ENCODE data around the gene SOHLH1.

SOHLH1 gene

DNA sequence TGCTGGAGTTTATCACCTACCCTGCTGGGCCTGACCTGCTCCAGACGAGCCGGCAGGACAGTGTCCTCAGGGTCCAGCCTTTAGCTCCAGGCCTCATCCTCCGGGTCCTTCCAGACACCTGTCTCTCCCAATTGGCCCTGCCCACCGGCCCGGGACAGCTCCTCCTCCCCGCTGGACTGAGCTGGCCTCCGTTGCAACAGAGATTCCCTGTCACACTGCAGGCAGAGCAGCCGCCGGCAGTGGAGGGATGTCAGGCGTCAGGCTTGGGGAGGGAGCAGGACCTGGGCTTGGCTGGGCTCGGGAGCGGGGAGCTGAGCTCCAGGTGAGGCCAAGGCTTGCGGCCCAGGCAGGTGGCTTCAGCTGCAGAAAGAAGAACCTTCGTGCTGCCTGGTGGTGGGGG, 4.4 kb upstream of the SOHLH1 start:
- no peak for DNase-seq (ENCODE audit: low read depth)

GRCh38 chr9:135701959-135702721, 2.9 kb upstream of the SOHLH1 start, which contains the start of gene KCNT1:
TSS of gene KCNT1 (plus strand) at chr9:135702185. CDS start at chr9:135702259, 74 bp downstream.
- peak; percentile 35 for DNase-seq (ENCODE audit: low read depth)

DNA sequence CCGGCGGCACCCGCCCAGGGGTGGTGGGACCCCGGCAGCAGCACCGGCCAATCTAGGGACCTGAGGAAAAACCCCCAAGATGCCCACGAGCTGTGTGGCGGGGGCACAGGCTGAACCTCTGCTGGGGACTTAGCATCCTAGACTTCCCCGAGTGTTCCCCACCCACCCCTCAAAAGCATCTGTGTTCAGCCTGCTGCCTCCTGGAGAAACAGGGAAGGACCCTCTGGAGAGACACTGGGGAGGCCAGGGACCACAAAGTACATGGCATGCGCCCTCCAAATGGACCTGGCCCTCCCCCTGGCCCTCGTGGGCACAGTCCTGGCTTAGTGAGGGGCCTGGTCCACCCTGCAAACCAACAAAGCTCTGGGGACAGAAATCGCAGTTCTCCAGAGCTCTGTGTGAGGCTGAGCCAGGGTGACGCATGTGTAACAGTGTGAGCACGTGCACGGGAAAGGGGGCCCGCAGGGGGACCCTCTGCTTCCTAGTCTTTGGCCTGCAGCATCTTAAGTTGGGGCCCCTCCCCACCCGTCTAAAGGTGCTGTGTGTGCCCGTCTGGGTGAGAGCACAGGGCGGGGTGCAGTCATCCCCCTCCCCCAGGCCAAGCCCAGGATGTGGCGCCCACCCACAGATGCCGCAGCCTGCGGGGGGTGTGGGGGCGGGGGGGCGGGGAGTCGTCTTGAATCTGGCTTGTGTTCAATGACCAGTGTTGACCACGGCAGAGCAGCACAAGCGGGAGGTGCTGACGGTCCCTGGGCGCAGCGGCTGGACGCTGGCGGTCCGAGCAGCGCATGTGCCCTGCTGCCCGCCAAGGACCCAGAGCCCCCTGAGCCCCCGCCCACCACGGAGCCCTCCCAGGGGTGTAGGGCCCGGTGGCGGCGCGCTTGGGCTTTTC, 2.0 kb upstream of the SOHLH1 start:
- DNase-seq (ENCODE audit: low read depth), result peak; percentile 19

DNA sequence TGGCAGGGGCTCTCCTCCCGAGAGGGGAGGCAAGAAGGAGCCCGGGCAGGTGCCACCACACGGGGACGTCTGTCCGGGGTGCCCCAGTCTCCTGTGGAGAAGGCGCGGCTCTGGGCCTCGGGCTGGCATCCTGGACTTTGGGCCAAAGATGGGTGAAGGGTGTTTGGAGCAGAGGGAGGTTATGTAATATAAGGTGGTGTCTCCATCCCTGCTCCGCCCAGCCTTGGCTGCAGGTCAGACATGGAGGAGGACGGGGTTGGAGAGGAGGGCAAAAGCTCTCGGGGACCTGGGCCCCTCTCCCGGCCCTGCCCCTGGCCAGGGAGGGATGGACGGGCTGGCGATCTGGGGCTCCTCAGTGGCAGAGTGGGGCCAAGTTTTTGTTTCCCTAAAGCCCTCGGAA, 1.2 kb upstream of the SOHLH1 start:
- DNase-seq (ENCODE audit: low read depth), result no peak

DNA sequence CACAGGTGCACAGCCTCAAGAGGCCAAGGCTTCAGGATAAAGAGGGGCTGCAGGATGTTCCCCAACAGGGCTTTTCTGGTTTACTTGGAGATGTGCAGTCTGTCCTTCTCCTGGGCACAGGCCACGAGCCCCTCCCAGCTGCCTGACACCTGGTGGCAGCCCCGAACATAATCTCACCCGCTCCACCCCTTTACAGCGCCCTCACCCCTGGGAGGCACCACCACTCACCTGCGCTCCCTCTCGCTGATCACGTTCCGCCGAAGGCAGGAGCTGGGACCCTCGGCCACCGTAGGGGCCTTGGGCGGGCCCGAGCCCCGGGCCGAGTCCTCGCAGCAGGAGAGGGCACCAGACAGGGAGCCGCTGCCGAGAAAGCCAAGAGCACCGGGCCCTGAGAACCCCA, 514 bp downstream of the SOHLH1 start:
- no peak for DNase-seq (ENCODE audit: low read depth)

DNA sequence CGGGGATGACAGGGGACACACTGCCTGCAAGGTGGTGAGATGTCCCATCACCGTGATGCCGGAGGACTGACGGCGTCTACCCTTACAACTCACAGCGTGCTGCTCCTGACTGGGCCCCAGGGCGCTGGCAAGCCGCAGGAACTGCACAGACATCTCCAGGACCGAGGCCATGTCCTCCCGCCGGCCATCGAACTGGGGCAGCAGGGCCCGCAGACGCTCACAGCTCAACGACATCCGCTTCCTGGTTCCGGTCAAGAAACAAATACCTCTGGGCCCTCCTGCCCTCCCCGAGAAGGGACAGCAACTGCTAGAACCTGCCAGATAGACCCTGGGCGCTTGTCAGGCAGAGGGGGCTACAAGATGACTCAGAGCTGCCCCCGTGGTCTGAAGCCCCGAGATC, 1.0 kb downstream of the SOHLH1 start:
- no peak for DNase-seq (ENCODE audit: low read depth)

DNA sequence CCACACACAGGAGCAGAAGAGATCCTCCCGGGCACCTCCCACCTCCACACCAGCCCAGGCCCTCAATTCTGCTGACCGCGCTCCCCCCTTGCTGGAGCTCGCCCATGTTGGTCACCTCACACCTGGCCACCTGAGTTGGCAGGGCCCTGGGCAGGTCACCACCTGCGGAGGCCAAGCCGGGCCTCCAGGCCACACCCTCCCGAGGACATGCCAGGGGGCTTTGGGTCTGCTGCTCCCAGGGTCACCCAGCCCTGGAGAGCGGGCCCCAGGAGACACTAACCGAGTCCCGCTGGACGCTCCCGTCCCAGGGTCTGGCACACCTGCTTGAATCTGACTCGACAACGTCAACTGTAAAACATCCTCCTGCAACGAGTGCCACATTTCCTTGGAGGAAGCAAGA, 2.1 kb downstream of the SOHLH1 start:
- DNase-seq (ENCODE audit: low read depth), result no peak

DNA sequence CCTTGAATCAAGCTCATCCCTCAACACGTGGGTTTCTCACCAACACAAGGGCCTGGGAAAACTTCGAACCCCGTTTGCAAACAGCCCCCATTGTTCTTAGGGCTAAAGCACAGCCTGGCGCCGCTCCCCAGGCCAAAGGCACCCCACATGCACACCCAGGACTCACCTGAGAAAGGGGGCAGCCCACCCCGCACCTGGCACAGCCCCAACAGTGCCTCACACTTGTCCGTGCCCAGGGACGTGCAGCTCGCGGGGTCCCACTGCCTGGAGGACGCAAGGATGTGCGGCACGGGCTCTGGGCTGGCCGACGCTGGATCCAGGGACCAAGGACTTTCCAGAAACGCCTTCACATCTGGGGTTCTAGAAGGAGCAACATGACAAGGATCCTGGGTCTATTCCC, 2.8 kb downstream of the SOHLH1 start:
- DNase-seq (ENCODE audit: low read depth), result no peak

- DNase-seq (ENCODE audit: low read depth), result no peak
Observed at GRCh38 chr9:135695642-135696041, 3.6 kb downstream of the SOHLH1 start.

DNA sequence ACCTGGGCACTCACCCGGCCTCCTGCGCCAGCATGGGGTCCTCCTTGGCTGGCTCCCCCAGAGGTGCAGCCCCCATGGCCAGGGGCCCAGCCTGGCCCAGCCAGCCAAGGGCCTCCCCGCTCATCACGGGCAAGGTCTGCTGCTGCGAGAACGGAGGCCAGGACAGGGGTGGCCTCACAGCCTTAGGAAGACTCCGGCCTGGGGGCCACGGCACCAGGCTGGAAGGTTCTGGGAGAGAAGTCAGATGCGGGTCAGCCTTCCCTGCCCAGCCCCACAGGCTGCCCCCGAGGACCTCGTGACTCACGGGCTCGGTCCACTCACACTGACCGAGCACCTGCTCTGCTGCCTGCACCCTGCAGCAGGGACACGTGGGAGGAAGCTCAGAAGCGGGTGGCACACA, 4.2 kb downstream of the SOHLH1 start:
- no peak for DNase-seq (ENCODE audit: low read depth)

GRCh38 chr9:135694414-135694813, 4.9 kb downstream of the SOHLH1 start:
- no peak for DNase-seq (ENCODE audit: low read depth)

DNA sequence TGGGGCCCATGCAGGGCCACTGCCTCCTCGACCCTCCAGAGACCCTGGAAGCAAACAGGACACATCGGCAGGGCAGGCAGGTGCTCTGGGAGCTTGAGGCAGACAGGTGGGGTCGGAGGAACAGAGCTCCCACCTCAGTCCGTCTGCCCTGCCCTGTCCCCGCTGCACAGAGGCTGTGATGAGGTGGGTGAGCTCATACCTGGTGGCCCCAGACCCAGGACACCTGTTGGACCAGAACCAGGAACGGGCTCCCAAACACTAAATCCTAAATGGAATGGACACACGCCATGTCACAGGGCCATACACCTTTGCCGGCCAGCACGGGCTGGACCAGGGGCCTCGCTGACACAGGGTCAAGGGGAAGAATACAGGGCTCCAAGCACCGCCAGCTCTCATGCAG, 5.5 kb downstream of the SOHLH1 start:
- no peak for DNase-seq (ENCODE audit: low read depth)

DNA sequence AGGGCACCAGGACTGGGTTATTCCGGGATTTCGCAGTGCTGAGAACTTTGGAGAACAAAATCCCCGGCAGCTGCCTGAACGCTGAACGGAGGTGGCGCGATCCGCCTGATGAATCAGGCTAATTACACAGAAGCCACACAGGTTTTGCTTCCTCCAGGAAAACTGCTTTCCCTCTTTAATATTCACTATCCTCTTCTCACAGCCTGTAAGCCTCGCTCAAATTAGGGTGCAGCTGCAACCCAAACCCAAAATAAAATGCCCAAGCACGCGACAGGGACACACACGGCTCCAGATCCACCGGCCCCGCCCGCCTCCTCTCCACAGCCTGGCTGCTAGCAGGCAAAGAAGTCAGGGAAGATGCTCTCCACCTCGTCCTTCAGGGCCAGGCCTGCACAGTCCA, 6.0 kb downstream of the SOHLH1 start:
- no peak for DNase-seq (ENCODE audit: low read depth)

- DNase-seq (ENCODE audit: low read depth), result no peak
Observed at GRCh38 chr9:135692410-135692809, 6.9 kb downstream of the SOHLH1 start.

GRCh38 chr9:135690836-135691570, 8.3 kb downstream of the SOHLH1 start:
- no peak for DNase-seq (ENCODE audit: low read depth)

GRCh38 chr9:135689011-135689410, 10.3 kb downstream of the SOHLH1 start:
- no peak for DNase-seq (ENCODE audit: low read depth)

DNA sequence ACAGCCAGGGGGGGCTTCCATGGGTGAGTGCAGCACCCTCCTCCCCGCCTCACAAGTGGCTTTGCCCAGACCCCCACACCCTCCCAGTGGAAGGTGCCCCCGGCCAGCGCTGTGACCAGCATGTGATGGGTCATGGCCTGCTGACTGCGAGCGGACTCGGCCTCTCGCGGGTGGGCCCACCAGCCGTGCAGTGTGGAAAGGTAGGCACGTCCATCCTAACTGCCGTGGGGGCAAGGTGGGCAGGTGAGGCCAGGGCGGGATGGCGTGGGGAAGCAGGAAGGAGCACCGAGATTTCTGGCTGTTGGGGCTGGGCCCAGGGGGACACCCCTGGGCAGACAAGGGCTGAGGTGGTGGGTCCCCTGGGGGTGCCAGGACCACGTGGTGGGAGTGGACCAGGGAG, 12.1 kb downstream of the SOHLH1 start:
- DNase-seq (ENCODE audit: low read depth), result no peak

- DNase-seq (ENCODE audit: low read depth), result no peak
Observed at GRCh38 chr9:135684691-135685090, 14.6 kb downstream of the SOHLH1 start.

- no peak for DNase-seq (ENCODE audit: low read depth)
Observed at GRCh38 chr9:135683401-135684034, 15.8 kb downstream of the SOHLH1 start.

DNA sequence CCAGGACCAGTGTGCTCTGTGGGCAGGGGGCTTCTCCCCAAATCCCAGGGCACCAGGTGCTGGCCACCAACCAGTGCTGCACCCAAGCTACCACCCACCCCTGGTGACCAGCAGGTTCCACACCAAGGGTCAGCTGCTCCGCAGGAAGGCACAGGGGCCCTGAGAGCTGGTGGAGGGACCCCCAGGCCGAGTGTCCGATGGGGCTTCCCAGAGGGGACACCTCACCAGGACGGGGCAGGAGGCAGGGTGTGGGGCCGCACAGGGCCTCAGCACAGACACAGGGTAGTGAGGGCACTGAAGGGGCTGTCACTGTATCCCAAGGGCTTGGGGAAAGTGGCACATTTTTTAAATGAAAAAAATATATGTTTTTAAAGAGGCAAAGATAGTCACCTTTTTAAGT, 18.1 kb downstream of the SOHLH1 start:
- no peak for DNase-seq (ENCODE audit: low read depth)

DNA sequence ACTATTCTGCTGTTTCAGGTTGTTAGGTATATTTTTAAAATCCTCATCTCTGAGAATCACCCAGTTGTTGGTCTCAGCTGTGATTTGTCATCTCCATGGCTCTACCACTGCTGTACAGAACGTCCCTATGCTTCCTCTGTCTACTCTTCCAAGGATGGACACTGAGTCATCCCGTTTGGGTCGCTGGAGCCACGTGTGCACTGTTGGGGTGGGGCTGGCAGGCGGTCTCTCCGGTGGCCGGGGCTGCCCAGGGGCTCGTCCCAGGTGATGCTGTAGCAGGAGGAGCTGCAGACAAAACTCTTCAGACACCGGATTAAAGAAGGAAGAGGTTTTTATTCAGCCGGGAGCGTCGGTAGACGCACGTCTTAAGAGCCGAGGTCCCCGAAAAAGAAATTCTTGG, 19.2 kb downstream of the SOHLH1 start:
- DNase-seq (ENCODE audit: low read depth), result no peak
